Dermis blood vessel endothelial cell (primary cell): ENCODE data around the gene NOTCH1. TPM values are rescaled to one million over a fixed set of nuclear protein-coding genes. Genes with fewer than 3 reads are reported as not detected.
"Not testable (repeated sequence)": the region's sequence is repeated elsewhere in the genome, so short reads cannot be mapped to it uniquely, and the experiment has no call there.

Experiments
- DNase-seq: peaks from one replicate; pipeline ENCODE4 v3.0.0; 2010
- total RNA-seq: library from RNA; depleted of rRNA; stranded (reverse); fragments of >200 nt; gene quantifications from 2 replicates; pipeline ENCODE4 v1.2.3, GENCODE V29; 2014

Gene NOTCH1
- 157 and 319 TPM in 2 replicates for total RNA-seq

DNA sequence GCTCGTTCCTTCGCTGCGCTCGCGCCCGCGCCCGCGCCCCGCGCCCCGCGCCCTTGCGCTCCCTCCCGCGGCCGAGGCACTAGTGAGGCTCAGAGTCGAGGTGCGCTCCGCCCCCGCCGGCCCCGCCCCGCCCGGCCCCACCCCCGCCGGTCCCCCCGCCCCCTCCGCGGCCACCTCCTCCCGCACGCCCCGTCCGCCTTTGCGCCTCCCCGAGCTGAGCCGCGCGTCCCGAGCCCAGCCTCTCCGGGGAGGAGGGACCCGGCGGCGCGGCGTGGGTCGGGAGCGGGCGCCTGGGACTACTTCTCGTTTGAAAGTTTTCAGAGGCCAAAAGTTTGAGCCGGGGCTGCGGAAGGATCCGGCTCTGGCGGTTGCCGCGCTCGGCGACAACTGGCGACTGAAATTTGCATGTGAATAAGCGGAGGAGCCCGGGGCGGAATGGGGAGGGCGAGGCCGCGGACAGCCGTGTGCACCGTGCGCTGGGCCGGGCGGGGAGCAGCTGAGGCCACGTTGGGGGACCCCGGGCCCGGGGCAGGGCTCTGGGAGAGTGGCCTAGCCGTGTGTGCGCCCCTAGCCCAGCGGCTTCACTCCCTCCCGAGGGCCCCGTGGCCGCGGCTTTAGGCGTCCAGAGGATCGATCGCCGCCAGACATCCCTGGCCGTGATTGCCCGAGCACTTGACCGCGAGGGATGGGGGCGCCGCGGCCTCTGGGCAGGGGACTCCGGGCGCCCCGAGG lies at the start of gene NOTCH1:
NOTCH1 (minus strand) TSS at position 84 of the 732 bp plus-strand sequence. CDS start 262 bp downstream, outside the sequence.
- peak; percentile 94 for DNase-seq

DNA sequence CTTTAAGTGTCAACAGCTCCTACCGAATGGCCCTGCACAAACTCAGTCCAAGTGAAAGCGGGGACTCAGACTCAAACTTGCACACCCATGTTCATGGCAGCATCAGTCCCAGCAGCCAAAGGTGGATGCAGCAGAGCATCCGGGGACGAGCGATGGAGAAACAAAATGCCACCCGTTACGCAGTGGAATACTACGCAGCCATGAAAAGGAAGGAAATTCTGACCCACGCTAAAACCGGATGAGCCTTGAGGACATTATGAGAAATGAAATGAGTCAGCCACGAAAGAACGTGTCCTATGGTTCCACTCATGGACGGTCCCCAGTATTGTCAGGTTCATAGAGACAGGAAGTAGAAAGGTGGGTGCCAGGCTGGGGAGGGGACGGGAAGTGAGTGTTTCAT lies 48.6 kb upstream of the NOTCH1 start:
- DNase-seq = no peak

DNA sequence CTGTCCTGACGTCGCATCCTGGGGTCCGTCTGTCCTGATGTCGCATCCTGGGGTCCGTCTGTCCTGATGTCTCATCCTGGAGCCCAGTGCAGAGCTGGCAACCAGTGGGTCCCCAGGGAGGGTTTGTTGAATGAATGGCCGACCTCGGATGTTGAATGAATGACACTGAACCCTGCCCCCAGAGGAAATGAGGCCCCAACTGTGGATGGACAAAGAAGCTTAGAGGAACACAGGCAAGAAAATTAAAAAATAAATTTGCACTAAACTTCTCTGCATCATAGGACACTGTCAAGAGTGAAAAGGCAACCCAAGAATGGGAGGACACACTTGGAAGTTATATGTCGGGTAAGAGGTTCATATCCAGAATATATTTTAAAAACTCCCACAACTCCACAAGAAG lies 47.7 kb upstream of the NOTCH1 start:
- no peak for DNase-seq

DNA sequence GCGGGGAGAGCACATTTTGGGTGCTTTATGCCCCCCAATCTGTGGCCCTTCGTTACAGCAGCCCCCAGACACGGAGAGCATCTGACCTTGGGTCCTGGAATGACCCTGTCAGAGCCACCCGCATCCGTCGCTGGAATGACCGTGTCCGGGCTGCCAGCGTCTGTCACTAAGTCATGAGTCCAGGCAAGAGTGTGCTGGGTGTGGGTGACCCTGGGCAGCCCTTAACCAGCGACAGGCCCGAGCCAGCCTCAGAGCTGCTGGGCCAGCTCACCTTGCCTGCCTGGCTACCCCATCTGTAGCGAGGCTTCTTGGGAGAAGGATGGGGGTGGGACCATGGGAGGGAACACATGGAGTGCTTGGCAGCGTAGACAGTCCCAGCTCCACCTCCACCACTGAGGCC lies 46.8 kb upstream of the NOTCH1 start:
- DNase-seq = no peak

DNA sequence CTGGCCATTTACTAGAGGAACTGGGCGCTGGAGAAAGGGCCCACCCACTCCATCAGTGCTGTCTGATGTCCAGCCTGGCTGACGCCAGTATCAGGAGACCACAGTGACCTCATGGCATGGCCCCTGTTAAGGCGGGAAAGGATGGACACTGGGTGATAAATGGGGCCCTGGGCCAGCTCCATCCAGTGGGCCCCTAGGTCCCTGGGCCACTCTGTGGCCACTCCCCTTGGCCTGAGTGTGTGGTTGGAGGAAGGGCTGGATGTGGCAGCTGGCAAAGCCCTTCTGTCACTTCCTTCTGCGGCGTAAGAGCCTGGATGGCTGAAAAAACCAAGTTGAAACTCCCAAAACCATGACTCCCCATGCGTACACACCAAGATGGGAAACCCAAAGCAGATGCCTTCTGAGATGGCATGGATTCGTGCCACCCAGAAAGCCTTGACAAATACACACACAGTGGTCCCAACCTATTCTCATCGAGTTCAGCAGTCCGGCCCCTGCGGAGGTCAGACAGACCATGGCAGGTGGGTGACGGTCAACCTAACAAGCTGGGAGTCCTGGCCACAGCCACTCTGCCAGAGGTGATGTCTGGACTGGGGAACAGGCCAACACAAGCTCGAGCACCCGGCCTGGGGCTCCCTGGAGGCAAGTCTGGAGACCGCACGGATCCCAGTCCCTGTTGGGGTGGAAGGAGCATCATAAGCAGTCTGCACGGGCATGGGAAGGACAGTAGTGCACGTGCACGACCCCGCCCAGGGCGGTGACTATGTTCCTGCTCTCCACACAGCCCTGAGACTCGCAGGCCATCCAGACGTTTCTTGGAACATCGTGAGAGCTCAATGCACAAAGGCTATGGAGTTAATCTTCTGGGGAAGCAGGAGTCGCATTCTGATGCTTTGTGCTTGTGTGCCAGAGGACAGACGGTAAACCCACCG lies 45.2 kb upstream of the NOTCH1 start:
- peak; percentile 20 for DNase-seq

DNA sequence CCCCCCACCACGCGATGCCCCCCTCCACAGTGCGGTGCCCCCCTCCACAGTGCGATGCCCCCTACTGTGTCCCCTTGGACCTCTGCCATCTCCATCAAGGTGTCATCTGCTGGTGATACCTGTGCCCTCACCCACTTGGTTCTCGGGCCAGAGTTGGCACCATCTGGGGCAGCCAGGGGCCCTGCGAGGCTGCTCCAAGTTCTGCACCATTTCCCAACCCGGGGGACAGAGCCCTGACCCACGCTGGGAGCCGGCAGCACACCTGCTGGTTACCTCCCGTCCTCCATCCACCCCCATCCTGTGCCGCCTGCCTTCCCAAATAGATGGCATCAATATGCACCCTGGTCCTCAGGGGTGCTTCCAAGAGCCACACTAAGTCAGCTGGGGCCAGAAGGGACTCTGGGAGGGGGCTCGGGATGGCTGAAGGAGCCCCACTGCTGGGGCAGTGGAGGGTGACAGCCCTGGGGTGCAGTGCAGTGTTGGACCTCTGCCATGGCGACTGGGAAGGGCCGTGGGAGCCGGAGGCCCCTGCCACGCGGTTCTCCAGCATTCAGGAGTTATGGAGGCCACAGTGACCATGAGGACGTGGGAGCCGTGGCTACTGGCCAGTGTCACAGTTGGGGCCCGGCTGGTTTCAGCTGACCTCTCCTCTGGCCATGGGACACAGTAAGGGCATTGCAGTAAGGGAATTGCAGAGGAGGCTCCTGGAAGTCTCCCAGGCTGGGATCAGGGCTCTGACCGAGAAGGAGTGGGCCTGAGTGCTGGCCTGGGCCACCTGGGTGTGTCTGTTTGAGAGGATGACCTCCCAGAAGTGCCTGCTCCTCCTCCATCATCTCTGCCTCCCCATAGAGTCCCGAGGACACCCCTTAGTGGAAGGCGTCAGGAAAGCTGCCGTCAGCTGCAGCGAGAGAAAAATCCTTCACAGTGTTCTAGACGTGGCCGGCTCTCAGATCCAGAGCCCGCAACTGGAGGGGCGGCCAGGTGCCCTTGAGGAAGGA lies 44.2 kb upstream of the NOTCH1 start:
- DNase-seq = no peak

DNA sequence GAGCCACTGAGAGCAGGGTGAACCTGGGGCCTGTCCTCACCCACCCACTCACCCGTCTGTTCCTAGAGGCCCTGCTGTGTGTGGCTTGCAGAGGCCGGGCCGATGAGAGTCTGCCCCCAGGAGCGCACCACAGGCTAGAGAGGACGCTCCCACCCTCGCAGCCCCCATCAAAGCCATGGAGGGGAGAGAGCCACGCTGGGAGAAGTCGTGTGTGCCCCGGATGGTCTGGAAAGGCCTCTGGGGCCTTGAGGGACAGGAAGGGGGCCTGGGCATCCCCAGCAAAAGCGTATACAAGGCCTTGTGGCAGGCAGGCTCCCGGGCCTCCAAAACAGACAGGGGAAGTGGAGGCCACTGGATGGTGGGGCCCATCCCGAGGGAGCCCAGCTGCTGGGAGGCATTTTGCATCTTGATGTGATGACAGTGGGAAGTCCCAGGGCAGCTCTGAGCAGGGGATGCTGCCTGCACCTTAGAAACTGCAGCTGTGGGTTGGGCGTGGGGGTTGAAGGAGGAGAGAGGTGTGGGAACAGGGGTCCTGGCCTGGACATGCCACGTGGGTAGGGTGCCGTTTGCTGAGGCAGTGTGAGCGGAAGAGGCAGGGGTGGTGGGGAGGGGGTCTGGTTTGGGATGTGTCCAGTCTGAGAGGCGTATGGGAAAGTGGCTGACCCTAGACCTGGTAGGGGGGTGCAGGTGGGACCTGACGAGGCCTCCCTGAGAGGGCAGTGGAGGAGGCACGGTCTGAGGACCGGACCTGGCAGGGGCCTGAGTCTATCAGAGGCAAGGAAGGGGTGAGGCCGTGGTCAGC lies 43.0 kb upstream of the NOTCH1 start:
- DNase-seq = no peak

DNA sequence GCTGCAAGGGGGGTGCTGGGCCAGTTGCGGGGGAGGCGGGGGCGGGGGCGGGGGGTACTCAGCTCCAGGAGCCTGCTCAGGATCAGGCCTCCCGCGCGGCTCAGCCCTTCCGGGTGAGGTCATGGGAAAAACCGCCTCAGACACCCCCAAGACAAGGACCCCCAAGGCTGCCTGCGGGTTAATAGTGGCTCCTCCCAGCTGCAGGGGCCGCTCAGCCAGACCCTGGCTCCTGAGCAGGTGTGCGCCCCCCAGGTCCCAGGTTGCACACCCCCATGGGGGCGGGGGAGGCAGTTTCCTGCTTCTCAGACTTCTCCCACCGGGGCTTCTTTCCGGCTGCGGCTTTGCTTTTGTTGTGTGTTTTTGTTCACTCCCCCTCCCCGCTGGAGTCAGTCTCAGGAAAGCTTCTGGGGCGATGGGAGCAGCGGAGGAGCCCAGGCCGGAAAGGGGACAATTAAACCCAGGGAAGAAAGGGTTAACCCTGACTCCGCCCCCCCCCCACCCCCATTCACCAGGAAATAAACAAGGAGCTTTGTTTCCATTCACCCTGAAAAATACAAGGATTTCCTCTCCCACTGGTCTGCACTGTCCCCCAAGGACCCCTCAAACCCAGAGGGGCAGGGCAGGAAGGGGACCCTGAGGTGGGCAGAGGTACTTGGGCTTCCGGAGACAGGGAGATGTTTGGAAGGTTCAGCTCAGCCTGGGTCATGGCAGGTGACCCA lies 42.3 kb upstream of the NOTCH1 start:
- DNase-seq = peak; percentile 50

DNA sequence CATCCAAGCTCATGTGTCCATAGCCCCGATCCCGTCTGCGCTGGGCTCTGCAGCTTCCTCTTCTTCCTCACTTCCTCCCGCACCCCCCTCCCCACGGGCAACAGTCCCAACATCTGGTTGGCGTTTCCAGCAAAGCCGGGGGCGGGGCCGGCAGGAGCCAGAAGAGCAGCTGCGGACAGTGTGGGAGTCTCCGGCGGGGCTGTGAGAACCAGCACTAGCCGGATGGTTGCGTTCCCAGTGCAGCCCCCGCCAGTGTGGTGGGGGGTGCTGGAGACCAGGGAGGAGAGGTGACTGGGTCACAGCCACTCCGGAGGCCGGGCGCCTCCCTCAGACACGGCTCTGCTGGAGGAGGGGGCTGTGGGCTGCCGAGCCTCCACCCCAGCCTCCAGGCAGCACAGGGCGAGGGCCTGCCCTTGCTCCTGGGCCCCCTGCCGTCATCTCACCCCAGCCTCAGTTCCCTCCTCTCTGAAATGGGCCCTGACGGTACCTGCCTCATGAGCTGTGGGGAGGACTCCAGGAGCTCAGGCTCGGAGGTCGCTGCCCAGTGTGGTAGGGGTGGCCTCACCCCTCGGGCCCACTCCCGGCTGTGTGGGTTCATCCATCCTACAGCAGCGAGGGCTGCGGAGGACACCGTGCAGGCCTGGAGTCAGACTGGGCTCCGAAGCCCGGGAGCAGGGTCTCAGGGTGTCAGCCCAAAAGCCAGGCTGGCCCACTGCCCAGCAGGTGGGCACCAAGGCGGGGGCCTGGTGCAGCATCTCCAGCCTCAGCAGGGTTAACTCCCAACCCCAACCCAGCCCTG lies 41.5 kb upstream of the NOTCH1 start:
- DNase-seq = peak; percentile 58

DNA sequence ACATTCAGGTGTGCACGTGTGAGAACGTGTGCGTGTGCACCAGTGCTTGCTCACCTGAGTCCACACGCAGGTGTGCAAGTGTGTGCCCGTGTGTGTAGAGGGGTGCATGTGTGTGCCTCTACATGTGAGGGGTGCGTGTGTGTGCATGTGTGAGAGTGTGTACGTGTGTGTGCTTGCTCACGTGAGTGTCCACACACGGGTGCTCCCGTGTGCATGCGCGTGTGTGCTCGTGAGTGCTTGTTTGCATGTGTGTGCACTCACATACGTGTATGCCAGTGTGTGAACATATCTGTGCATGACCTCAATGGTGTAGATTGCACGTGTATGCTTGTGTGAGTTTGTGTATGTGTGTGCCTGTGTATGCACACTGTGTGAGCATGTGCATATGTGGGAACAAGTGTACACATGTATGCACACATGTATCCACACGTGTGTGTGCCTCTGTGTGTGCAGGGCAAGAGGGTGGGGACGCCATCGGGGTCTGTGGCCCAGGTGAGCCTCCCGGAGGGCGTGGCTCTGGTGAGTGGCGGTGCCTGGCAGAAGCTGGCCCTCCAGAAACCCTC lies 40.6 kb upstream of the NOTCH1 start:
- no peak for DNase-seq

DNA sequence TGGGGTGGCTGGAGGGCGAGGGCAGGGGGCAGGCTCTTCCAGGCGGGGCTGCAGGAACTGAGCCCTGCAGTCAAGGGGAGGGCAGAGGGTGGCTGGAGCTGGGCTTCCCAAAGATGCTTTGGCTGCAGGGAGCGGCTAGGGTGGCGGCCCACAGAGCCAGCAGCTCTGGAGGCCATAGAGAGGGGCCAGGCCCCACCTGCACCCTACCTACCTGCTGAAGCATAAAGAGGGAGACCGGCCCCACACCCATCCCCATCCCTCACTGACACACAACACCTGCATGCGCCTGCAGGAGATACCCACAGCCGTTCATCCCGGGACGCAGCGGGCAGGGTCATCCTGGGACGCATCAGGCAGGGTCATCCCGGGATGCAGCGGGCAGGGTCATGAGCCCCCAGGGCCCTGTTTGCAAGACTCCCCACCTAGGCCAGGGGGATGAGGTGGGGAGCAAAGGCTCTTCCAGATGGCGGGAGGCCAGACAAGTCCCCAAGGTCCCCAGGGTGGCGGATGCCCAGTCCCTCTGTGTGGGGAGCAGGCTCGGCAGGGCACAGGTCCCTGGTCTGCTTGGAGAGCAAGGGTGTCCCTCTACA lies 39.8 kb upstream of the NOTCH1 start:
- no peak for DNase-seq

DNA sequence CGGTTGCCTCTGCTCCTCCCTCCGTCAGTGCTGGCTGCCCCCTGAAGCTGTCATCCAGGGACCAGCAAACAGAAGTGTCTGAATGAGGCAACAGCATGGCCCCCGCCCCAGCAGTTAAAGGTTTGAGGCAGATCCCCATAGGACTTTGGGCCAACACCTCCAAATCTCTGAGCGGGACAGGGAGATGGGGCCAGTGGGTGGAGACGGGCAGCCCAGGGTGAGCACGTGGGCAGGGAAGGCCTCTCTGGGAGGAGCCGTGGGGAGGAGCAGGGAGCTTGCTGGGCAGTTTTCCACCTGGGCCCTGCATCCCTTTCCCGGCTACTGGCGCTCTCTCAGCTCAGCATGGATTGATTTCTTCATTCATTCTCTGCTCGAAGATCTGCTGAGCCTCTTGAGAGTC lies 39.1 kb upstream of the NOTCH1 start:
- no peak for DNase-seq

DNA sequence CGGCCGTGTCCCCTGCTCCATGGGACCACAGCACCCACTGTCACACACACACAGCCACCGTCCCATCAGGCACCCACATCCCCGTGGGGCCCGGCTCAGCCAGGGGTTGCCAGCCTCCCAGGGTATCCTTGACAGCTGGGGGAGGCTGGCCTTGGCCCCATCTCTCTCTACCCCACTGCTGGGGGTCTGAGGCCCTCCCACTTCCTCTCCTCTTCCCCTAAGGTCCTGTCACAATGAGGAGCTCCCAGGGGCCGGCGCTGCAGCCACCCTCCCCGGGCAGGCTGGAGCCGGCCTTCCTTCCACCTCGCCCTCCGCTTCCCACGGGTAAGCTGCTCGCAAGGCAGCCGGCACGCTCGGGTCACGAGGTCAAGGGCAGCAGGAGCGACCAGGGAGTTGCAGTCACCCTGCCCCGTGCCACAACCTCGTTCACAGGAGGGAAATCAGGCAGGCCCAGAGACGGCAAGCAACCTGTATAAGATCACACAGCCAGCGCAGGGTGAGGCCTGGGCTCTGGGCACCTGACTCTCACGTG lies 38.6 kb upstream of the NOTCH1 start:
- DNase-seq = no peak

DNA sequence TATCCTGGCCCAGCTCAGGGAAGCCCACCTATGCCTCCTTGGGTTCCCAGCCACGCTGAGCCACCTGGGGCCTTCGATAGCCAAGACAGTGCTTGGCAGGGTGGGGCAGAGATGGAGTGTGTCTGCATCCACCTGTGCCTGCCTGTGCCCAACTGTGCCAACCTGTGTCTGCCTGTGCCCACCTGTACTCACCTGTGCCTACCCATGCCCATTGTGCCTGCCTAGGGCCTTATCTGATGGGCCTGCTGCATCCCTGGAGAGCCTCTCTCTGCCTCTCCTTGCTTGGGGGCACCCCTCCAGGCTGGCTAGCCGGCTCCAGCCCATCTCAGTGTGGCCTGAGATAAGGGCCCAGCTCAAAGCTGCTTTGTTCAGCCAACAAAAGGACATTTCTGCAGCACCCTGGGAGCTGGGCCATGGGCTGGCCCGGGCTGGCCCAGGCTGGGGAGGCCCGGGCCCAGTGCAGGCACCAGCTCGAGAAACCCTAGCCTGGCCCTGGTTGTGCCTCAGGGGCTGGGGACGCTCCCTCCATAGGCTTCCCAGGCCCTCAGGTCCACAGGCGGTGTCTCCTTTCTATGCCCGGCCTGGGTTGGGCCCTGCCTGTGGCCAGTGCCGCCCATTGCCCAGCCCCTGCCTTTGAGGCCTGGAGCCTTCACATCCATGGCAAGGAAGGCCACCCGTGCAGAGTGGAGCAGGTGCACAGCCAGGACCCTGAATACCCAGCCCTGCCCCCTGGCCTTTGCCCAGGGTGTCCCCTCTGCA lies 37.3 kb upstream of the NOTCH1 start:
- no peak for DNase-seq

DNA sequence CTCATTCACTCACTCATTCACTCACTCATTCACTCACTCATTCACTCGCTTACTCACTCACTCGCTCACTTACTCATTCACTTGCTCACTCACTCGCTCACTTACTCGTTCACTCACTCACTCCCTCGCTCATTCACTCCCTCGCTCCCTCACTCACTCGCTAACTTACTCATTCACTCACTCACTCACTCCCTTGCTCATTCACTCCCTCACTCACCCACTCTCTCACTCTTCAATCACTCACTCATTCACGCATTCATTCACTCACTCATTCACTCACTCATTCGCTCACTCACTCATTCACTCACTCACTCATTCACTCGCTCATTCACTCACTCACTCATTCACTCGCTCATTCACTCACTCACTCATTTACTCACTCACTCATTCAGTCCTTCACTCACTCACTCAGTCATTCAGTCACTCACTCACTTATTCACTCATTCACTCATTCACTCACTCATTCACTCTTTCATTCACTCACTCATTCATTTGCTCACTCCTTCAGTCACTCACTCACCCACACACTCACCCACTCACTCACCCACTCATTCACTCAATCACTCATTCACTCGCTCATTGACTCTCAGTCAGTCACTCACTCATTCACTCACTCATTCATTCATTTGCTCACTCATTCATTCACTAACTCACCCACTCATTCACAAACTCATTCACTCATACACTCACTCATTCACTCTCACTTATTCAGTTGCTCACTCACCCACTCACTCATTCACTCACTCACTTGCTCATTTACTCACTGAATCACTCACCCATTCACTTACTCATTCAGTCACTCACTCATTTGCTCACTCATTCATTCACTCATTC lies 36.0 kb upstream of the NOTCH1 start:
- no peak for DNase-seq

DNA sequence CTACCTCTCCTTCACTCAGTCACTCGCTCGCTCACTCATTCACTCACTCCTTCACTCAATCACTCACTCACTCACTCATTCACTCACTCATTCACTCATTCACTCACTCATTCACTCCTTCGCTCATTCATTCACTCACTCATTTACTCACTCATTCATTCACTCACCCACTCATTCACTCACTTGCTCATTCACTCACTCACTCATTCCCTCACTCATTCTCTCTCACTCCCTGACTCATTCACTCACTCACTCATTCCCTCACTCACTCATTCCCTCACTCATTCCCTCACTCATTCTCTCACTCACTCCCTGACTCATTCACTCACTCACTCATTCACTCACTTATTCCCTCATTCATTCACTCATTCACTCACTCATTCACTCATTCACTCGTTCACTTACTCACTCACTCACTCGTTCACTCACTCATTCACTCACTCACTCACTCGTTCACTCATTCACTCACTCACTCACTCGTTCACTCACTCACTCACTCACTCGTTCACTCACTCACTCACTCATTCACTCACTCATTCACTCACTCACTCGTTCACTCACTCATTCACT lies 33.9 kb upstream of the NOTCH1 start:
- DNase-seq = not testable (repeated sequence)
